Transverse colon (tissue), 3 donors: ENCODE data around the gene SIM2.

Source experiments
- CTCF ChIP-seq, 5 experiments: fragments of 200-600 bp in 3 of 5; fragments of 450-650 bp in 2 of 5; sonication (generic) in 3 of 5; IDR thresholded peaks; 1 replicate in 2 of 5; 2 replicates in 3 of 5; pipeline ENCODE4 v1.5.1; 2016 to 2017; ENCODE audit warnings: antibody characterized with exemption in 5 of 5, inconsistent platforms in 3 of 5, mild to moderate bottlenecking in 2 of 5, moderate library complexity in 1 of 5
- EP300 ChIP-seq: sonication (generic); formaldehyde crosslinking; IDR thresholded peaks from one replicate; pipeline ENCODE4 v1.6.1; 2017; ENCODE audit warnings: antibody characterized with exemption, low read depth
- POLR2A ChIP-seq: fragments of 450-650 bp; IDR thresholded peaks from one replicate; pipeline ENCODE4 v1.6.1; 2016; ENCODE audit warnings: antibody characterized with exemption, mild to moderate bottlenecking, moderate library complexity

GRCh38 chr21:36697060-36697850 is 1.7 kb upstream of the SIM2 start:
- TF ChIP-seq CTCF (IDR thresholded peaks at IDR 0.05) (no peak), EP300 (no peak), POLR2A (no peak)
